Activated T-cell treated with anti-CD3 and anti-CD28 coated beads for 48 hours (primary cell): ENCODE data around the gene MREG.

Experiments used
- DNase-seq: peaks from one replicate; pipeline ENCODE4 v3.0.0-alpha.2; 2020; ENCODE audit warnings: low read depth

The MREG gene

DNA sequence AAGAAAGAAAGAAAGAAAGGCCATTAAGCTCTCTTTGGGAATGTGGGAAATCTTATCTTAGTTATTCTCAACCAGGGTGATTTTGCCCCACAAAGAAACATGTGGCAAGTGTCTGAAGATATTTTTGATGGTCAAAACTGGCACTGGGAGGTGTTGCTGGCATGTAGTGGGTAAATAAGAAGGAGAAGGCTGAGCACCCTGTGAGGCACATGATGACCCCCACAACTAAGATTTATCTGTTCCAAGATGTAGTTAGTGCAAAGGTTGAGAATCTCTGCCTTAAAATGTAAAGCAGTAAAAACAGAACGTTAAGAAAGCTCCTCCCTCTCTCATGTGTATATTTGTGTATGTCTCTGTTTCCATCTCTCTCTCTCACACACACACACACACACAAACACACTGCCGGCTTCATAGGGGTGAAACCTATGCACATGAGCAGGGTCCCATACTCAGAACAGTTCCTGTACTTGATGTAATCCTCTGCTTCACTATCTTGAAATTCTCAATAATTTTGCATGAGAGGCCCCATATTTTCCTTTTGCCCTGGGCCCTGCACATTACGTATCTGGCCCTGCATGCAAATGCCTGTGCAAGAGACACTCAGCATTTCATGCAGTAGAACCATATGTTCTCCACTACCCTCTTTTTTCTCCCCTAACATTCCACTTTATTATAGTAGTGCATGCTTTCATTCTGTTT, 94.3 kb downstream of the MREG start:
- no peak for DNase-seq

- no peak for DNase-seq
These were observed 95.3 kb downstream of the MREG start for GRCh38 chr2:215917953-215918620.

DNA sequence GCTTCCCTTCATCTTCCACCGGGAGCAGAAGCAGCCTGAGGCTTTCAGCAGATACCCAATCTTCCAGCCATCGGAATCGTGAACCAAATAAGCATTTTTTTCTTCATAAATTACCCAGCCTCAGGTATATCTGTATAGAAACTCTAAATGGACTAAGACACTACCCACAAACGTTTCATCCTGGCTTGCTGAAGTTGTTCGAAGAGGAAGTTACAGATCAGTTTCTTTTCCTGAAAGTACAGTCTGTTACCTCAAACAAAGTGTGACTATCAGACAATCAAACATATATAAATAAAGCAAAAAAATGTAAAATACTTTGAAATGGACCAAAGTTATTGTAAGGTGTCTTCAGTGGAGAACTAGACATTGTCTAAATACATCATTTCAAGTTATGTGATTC, 97.9 kb downstream of the MREG start:
- DNase-seq = no peak

GRCh38 chr2:215914777-215915165, 98.6 kb downstream of the MREG start:
- DNase-seq = no peak

DNA sequence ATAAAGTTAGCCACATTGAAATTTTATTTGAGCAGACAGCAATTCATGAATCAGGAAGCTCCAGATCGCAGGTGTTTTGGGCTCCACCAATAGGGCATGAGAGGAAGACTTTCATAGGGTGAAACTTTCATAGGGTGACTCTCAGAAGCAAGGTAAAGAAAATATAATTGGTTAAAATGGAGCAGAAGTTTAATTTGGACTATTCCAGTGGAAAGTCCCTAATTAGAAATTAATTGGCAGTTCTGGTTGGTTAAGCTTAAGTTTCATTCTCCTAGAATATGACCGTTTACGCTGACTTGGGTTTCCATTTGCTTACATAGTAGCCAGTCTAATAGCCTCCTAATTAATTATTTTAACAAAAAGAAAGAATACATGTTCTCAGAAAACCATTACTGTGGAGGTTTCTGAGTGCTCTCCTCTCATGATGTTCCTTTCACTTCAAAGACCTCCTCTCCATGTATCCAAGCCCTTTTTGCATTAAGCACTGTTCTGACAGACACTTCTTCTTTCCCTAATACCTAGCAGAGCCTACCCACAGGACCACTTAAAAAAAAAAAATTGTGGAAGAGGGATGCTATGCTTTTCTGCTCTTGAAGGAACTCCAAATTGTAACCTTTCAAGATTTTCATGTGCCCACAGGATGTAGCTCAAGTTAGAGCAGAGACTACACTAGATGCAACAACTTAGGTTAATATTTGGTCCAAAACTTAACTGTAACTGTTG, 99.1 kb downstream of the MREG start:
- no peak for DNase-seq

DNA sequence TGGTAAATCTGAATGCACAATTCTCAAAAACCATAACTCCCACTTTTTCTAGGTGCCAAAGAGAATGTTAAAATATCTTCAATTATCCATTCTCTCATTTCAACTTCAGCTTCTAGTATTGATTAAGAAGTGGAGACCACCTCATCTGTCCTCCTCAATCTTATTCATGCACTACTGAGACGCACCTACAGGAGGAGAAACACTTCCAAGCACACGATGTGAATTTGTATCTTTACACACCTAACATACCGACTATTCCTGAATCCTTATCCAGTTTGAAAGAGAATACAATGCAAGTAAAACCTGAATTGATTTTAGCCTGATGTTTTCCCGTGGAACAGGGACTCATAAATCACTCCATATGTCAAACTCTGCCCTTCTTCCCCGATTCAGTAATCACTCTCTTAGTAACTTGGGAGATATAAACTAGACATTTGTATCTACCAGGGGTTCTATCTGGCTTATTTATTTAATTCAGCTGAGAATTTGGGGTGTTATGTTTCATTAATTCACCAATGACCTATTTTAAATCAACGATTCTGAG, 101.0 kb downstream of the MREG start:
- no peak for DNase-seq

DNA sequence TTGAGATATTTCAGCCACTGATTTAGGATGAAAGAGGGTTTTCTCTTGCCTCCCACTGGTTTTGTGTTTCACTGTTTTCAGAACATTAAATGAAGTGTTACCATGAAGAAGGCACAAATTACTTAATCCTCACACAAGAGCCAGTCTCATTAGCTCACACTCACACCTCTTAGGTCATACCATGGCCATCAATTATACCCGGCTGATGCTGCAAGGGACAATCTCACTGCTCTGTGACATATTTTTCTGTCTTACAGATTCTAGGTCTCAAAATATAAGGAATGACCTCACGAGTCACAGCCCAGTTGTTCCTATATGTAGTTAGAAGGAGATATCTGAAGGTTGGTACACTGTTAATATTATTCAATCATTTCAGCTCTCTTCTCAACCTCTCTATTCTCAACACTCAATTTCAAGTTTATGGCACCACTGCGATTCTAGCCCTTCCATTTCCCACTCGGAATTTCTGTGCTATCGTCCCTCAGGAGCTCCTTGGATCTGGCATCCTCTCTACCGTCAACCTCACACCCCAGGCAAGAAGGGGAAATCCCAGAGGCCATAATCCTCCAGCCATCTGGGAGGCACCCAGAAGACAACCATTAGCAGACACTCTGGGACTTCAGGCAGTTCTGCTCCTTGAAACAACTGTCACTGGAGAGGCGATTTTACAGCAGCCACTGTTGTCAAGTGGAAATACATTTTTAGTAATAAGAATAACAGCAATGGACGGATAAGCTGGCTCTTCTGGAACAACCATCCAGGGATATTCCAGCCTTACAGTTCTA, 101.9 kb downstream of the MREG start:
- no peak for DNase-seq

GRCh38 chr2:215910180-215910579, 103.2 kb downstream of the MREG start:
- DNase-seq = no peak

- no peak for DNase-seq
These were observed 106.2 kb downstream of the MREG start for GRCh38 chr2:215907147-215907546.

GRCh38 chr2:215906458-215906857, 106.9 kb downstream of the MREG start:
- DNase-seq = no peak

GRCh38 chr2:215905691-215906090, 107.7 kb downstream of the MREG start:
- DNase-seq = no peak

- DNase-seq = no peak
These were observed 109.2 kb downstream of the MREG start for GRCh38 chr2:215904101-215904500.

DNA sequence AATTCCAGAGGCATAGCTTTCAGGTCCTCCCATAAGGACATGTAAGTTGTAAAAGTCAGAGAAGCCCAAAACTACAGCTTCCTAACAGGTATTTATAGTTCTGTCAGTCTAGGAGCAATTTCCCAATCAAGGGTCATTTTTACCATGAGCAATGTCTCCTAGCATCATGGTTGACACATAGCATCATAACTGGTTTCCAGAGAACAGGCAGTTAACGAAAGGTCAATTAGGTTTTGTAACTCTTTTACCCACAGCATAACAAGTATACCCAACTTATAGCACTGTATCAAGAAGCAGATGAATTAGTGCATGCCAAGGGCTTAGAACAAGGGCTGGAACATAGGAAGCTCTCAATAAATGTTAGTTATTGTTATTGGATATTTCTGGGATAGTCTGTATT, 110.1 kb downstream of the MREG start:
- no peak for DNase-seq

DNA sequence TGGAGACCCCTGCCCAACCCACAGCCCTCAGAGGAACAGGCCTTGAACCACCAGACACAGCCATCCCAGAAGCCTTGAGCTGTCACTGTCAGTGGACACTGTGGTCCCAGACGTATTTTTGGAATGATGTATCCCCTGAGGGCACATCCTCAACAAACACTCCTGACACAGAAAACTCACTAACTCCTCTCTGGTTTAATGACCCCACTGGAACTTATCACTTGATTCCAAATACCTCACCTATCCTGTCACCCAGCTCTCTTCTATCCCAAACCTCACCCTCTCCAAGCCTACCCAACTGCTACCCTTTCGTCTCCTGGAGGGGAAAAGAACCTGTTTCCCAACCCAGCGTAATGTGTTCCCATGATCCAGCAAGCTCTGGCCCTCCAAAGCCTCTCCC, 111.6 kb downstream of the MREG start:
- no peak for DNase-seq

DNA sequence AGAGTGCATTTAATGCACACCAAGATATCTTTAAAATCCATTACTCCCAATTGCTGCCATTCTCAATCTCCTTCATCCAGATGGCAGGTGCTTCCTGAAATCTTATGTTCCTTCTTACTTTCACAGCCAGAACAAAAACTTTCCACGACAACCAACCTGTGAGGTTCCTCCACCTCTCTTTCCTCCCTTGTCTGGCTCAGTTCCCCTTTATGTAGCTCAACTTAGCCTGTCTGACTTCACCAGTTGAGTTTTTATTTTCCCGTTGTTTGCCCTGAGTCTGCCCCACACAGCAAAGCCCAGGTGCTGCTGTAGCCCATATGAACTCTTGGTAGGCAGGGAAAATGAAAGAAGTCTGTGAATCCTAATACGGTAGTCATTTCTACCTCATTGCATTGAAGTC, 112.5 kb downstream of the MREG start:
- DNase-seq = no peak

- DNase-seq = no peak
These were observed 113.1 kb downstream of the MREG start for GRCh38 chr2:215900203-215900611.

GRCh38 chr2:215899141-215900074, 113.9 kb downstream of the MREG start:
- DNase-seq = no peak

DNA sequence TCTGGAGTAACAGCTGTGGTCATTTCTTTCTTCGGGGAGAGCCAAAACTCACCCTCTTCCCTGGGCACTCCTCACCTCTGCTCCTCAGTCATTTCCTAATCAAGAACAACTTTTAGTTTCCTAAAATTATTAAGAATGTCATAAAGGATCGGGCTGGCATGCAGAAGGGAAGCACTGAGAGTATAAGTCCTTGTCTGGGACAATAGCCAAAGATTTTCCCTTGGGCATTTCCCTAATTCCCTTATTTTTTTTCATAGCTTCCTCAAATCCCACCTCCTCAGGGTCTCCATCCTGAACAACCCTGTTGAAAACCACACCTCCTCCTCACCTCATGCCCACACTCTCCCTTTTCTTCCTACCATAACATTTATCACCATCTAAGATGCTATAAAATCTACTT, 115.0 kb downstream of the MREG start:
- DNase-seq = no peak

DNA sequence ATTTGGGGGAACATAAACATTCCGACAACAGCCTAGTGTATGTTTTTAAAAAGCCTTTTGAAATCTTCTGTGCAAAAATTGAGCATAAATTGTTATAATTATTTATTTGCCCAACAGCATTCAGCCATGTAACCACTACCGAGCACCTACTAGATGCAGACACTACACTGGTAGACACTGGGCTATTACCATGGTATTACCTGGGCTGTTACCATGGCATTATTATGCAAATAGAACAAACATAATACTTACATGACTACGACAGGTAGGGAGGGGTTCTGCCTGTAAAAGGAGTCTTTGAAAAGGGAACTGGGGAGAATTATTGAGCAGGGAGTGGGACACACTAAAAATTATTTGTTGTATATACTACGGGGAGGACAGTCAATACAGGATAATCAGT, 116.4 kb downstream of the MREG start:
- DNase-seq = no peak

DNA sequence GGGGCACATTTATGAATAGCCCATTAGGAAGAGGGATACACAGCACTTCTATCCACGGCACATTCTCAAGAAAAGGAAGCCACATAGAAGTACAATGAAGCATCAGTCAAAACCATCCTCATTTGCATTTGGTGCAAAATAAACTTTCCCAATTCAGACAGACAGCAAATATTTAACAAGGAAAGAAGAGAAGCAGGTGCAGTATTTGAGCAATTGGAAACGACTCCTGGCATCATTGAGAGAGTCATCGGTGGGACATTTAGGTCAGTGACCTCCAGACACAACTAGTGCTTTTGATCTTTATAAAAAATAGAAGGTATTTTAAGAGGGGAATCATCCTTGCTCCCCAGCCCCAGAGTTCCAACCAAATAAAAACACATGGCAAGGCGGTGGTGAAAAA, 118.0 kb downstream of the MREG start:
- no peak for DNase-seq
